SK-N-SH treated with all-trans-retinoic acid at 6 μM for 48 hours (cell line): ENCODE data around the gene GATAD2A.

Source experiments
- ATAC-seq: fragments of 200-7000 bp; cut with Tn5 transposase; 3 replicates; pipeline ENCODE4 v1.9.1; 2020; ENCODE audit warnings: mild to moderate bottlenecking, moderate library complexity
- ARNTL ChIP-seq: fragments of 450-650 bp; formaldehyde crosslinking; IDR thresholded peaks from 2 replicates; pipeline ENCODE4 v1.5.0; 2020; ENCODE audit warnings: low read depth, mild to moderate bottlenecking, moderate library complexity, borderline replicate concordance
- BACH2 ChIP-seq: fragments of 250-450 bp; sonication (Bioruptor Pico); IDR thresholded peaks from 2 replicates; pipeline ENCODE4 v1.9.0; 2021; ENCODE audit warnings: mild to moderate bottlenecking, borderline replicate concordance
- CSRNP3 ChIP-seq: fragments of 250-450 bp; sonication (Bioruptor Pico); IDR thresholded peaks from 2 replicates; pipeline ENCODE4 v1.5.1; 2021; ENCODE audit warnings: mild to moderate bottlenecking, moderate library complexity
- GLIS3 ChIP-seq: fragments of 250-450 bp; sonication (Bioruptor Pico); IDR thresholded peaks from 2 replicates; pipeline ENCODE4 v1.5.0; 2020; ENCODE audit warnings: mild to moderate bottlenecking, moderate library complexity
- ISL1 ChIP-seq: fragments of 250-450 bp; sonication (Bioruptor Pico); IDR thresholded peaks from 2 replicates; pipeline ENCODE4 v2.1.2; 2022; ENCODE audit warnings: mild to moderate bottlenecking, moderate library complexity
- PPARA ChIP-seq: fragments of 250-450 bp; sonication (Bioruptor Pico); IDR thresholded peaks from 2 replicates; pipeline ENCODE4 v1.5.0; 2020; ENCODE audit warnings: mild to moderate bottlenecking, borderline replicate concordance
- RARB ChIP-seq: fragments of 250-450 bp; sonication (Bioruptor Pico); IDR thresholded peaks from 2 replicates; pipeline ENCODE4 v1.8.0; 2021; ENCODE audit warnings: mild to moderate bottlenecking, moderate library complexity
- SNAI2 ChIP-seq: fragments of 250-450 bp; sonication (Bioruptor Pico); IDR thresholded peaks from 2 replicates; pipeline ENCODE4 v1.5.0; 2020; ENCODE audit warnings: mild to moderate bottlenecking, moderate library complexity
- TCF4 ChIP-seq: fragments of 250-450 bp; sonication (Bioruptor Pico); IDR thresholded peaks from 2 replicates; pipeline ENCODE4 v1.8.0; 2021; ENCODE audit warnings: mild to moderate bottlenecking, moderate library complexity, borderline replicate concordance
- TOX ChIP-seq: fragments of 250-450 bp; sonication (Bioruptor Pico); IDR thresholded peaks from 2 replicates; pipeline ENCODE4 v1.8.0; 2021; ENCODE audit warnings: mild to moderate bottlenecking, moderate library complexity, borderline replicate concordance
- ZFP30 ChIP-seq: fragments of 450-650 bp; formaldehyde crosslinking; IDR thresholded peaks from 2 replicates; pipeline ENCODE4 v1.5.0; 2022; ENCODE audit warnings: mild to moderate bottlenecking, moderate library complexity
- ZNF565 ChIP-seq: fragments of 450-650 bp; formaldehyde crosslinking; conservative IDR thresholded peaks from 2 replicates; pipeline ENCODE4 v1.5.0; 2020; ENCODE audit warnings: low read depth, mild to moderate bottlenecking, moderate library complexity
- ZNF70 ChIP-seq: fragments of 450-650 bp; formaldehyde crosslinking; IDR thresholded peaks from 2 replicates; pipeline ENCODE4 v1.5.0; 2020; ENCODE audit warnings: mild to moderate bottlenecking, moderate library complexity
- ZNF8 ChIP-seq: fragments of 450-650 bp; formaldehyde crosslinking; IDR thresholded peaks from 2 replicates; pipeline ENCODE4 v1.5.0; 2020; ENCODE audit warnings: mild to moderate bottlenecking, moderate library complexity
- TF ChIP-seq, protein P1 (sequence below): fragments of 250-450 bp; sonication (Bioruptor Pico); IDR thresholded peaks from 2 replicates; pipeline ENCODE4 v1.8.0; 2021; ENCODE audit warnings: low read depth, mild to moderate bottlenecking, moderate library complexity, borderline replicate concordance
- TF ChIP-seq, protein P2 (sequence below): fragments of 250-450 bp; sonication (Bioruptor Pico); IDR thresholded peaks from 2 replicates; pipeline ENCODE4 v1.5.0; 2020; ENCODE audit warnings: mild to moderate bottlenecking, moderate library complexity

GATAD2A gene

GRCh38 chr19:19489804-19490204 is 84.3 kb downstream of the GATAD2A start:
- ATAC-seq = peak; percentile 4; the same call in 2 of the 3 replicates
- TF ChIP-seq ZFP30 (CRISPR knock-in tag) (no peak), ZNF70 (CRISPR knock-in tag) (no peak), RARB (CRISPR knock-in tag) (no peak)
- TF ChIP-seq, all 23 proteins: peak for 0

- no peak for TF ChIP-seq ARNTL (CRISPR knock-in tag)
- no peak for TF ChIP-seq BACH2 (CRISPR knock-in tag)
- TF ChIP-seq CSRNP3 = no peak
- TF ChIP-seq ZNF70 (CRISPR knock-in tag) = no peak
- no peak for TF ChIP-seq SNAI2
- no peak for TF ChIP-seq ZNF8 (CRISPR knock-in tag)
- TF ChIP-seq, protein P1, sequence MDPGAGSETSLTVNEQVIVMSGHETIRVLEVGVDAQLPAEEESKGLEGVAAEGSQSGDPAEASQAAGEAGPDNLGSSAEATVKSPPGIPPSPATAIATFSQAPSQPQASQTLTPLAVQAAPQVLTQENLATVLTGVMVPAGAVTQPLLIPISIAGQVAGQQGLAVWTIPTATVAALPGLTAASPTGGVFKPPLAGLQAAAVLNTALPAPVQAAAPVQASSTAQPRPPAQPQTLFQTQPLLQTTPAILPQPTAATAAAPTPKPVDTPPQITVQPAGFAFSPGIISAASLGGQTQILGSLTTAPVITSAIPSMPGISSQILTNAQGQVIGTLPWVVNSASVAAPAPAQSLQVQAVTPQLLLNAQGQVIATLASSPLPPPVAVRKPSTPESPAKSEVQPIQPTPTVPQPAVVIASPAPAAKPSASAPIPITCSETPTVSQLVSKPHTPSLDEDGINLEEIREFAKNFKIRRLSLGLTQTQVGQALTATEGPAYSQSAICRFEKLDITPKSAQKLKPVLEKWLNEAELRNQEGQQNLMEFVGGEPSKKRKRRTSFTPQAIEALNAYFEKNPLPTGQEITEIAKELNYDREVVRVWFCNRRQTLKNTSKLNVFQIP (CRISPR knock-in tag) = no peak
- no peak for TF ChIP-seq PPARA
- TF ChIP-seq ZFP30 (CRISPR knock-in tag) = no peak
- TF ChIP-seq TCF4 (CRISPR knock-in tag) = no peak
- TF ChIP-seq, all 23 proteins: peak for 0
- peak; percentile 68 for ATAC-seq
These were observed 84.9 kb downstream of the GATAD2A start for GRCh38 chr19:19490214-19490968.

GRCh38 chr19:19491321-19492025 is 86.0 kb downstream of the GATAD2A start:
- ATAC-seq = no peak
- TF ChIP-seq ZNF8 (CRISPR knock-in tag) (no peak), ISL1 (CRISPR knock-in tag) (no peak), GLIS3 (no peak), RARB (CRISPR knock-in tag) (no peak), TCF4 (CRISPR knock-in tag) (no peak), BACH2 (CRISPR knock-in tag) (no peak), ARNTL (CRISPR knock-in tag) (no peak), ZNF565 (CRISPR knock-in tag) (no peak), TOX (no peak)
- TF ChIP-seq, protein P1 (CRISPR knock-in tag) = no peak
- TF ChIP-seq, protein P2, sequence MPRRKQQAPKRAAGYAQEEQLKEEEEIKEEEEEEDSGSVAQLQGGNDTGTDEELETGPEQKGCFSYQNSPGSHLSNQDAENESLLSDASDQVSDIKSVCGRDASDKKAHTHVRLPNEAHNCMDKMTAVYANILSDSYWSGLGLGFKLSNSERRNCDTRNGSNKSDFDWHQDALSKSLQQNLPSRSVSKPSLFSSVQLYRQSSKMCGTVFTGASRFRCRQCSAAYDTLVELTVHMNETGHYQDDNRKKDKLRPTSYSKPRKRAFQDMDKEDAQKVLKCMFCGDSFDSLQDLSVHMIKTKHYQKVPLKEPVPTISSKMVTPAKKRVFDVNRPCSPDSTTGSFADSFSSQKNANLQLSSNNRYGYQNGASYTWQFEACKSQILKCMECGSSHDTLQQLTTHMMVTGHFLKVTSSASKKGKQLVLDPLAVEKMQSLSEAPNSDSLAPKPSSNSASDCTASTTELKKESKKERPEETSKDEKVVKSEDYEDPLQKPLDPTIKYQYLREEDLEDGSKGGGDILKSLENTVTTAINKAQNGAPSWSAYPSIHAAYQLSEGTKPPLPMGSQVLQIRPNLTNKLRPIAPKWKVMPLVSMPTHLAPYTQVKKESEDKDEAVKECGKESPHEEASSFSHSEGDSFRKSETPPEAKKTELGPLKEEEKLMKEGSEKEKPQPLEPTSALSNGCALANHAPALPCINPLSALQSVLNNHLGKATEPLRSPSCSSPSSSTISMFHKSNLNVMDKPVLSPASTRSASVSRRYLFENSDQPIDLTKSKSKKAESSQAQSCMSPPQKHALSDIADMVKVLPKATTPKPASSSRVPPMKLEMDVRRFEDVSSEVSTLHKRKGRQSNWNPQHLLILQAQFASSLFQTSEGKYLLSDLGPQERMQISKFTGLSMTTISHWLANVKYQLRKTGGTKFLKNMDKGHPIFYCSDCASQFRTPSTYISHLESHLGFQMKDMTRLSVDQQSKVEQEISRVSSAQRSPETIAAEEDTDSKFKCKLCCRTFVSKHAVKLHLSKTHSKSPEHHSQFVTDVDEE = no peak

DNA sequence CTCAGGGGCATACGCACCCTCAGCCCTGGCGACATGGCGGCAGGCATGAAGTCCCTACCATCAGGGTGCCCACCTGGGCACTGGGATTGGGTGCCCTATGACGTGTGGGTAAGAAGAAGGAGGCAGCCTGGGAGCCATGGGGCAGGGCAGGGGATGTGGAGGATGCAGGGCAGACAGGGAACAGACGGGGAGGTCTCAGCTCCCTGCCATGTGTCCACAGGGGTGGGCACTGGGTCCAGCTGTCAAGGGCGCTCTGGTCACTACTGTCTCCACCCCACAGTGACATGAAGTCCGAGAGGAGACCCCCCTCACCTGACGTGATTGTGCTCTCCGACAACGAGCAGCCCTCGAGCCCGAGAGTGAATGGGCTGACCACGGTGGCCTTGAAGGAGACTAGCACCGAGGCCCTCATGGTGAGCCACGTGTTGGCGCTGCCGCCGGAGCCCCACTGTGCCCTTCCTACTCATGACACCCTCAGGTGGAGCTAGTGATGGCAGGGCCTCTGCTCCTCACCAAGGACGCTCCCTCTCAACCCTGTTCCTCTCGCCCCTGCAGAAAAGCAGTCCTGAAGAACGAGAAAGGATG is 86.6 kb downstream of the GATAD2A start:
- no peak for ATAC-seq
- TF ChIP-seq, protein P2 = no peak
- TF ChIP-seq ARNTL (CRISPR knock-in tag) = no peak
